Esophagus squamous epithelium (tissue), 5 donors: ENCODE measurements around the gene GUCY1A1. TPM values are rescaled to one million over a fixed set of nuclear protein-coding genes. Genes with fewer than 3 reads are reported as not detected.
A peak's percentile ranks its signal among the peaks of the same experiment; 100 is the strongest.

Experiments
- DNase-seq: peaks from one replicate; lab custom pipeline; 2025; lab: John Stamatoyannopoulos, UW
- H3K27ac ChIP-seq, 4 donors: fragments of 200-600 bp; sonication (generic); one replicate each; pipeline ENCODE4 v1.5.1; 2016 to 2019; ENCODE audit warnings: mild to moderate bottlenecking in 1 of 4
- H3K27me3 ChIP-seq, 4 donors: fragments of 200-600 bp; sonication (generic); 1 replicate in 3 of 4; 2 replicates in 1 of 4; pipeline versions ENCODE4 v1.5.1 to v1.6.0; 2017 to 2021; ENCODE audit warnings: antibody characterized with exemption in 1 of 4
- H3K36me3 ChIP-seq, 3 donors: fragments of 200-600 bp; sonication (generic); one replicate each; pipeline ENCODE4 v1.5.1; 2016 to 2019
- H3K4me1 ChIP-seq, 3 donors: fragments of 200-600 bp; sonication (generic); one replicate each; pipeline ENCODE4 v1.5.1; 2017 to 2019
- H3K4me3 ChIP-seq, 4 donors: fragments of 200-600 bp; sonication (generic); 1 replicate in 3 of 4; 2 replicates in 1 of 4; pipeline ENCODE4 v1.5.1; 2016 to 2019; ENCODE audit warnings: mild to moderate bottlenecking in 2 of 4, moderate library complexity in 1 of 4
- H3K9me3 ChIP-seq, 3 donors: fragments of 200-600 bp; sonication (generic); one replicate each; pipeline ENCODE4 v1.5.1; 2016 to 2019
- POLR2A ChIP-seq, 4 donors: fragments of 450-650 bp; IDR thresholded peaks; one replicate each; pipeline ENCODE4 v1.6.1; 2017; ENCODE audit warnings: antibody characterized with exemption in 4 of 4, mild to moderate bottlenecking in 4 of 4, moderate library complexity in 3 of 4
- whole genome bisulfite sequencing, 2 donors: methylation state at CpG; one replicate each; pipeline ENCODE4 v1.1.5; 2018; 5-methylcytosine and 5-hydroxymethylcytosine counted together
- intact Hi-C: fragments of 100-400 bp; cut with DNase I; formaldehyde crosslinking; loops from one replicate; pipeline ENCODE4 v1.15.0; 2022
- total RNA-seq, 4 donors: library from RNA; depleted of rRNA; stranded (reverse); fragments of >200 nt; gene quantifications; one replicate each; pipeline ENCODE4 v1.1.0, GENCODE V29; 2016
- TF ChIP-seq, protein P1 (sequence below), 6 experiments: fragments of 450-650 bp in 4 of 6; fragments of 200-600 bp in 2 of 6; sonication (generic) in 2 of 6; IDR thresholded peaks; one replicate each; pipeline ENCODE4 v1.5.1; 2016 to 2019; ENCODE audit warnings: antibody characterized with exemption in 6 of 6, mild to moderate bottlenecking in 4 of 6, moderate library complexity in 4 of 6
- donor health status: DM: yes; HTN: yes; CAD: no.

Gene GUCY1A1
- 1 to 10 TPM in 3 of 4 donors, under 1 TPM in 1; 0.45 to 8.6 (median 5.1) TPM for total RNA-seq

DNA sequence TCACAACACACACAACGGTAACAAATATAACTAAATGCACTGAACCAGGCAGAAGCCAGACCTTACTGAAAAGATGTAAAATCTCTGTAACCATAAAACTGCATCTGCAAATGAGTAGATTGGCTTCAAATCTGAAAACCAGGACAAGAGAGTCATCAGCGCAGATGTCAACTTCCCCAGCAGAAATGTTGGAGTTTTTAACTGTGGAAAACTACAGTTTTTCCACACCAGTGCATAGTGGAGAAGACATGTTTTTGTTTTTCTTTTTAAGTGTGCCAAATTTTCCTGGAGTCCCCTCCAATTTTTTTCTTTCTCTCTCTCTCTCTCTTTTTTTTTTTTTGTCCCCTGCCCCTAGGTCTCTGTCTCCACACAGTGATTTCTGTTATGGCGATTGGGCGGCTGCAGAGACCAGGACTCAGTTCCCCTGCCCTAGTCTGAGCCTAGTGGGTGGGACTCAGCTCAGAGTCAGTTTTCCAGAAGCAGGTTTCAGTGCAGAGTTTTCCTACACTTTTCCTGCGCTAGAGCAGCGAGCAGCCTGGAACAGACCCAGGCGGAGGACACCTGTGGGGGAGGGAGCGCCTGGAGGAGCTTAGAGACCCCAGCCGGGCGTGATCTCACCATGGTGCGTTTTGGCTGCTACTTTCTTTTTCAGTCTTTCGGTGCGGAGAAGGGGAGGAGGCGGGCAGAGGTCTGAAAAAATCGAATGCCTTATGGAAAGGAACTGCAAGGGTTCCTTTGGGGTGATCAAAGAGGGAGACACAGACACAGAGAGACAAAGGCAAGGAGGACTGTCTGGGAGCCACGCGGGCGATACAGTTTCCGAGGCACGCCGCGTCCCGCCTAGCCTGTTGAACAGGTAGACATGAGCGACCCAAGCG, at the start of gene GUCY1A1:
TSS of gene GUCY1A1 (plus strand) at position 505 of the 878 bp plus-strand sequence. CDS start 30,020 bp downstream, outside the sequence.
- Histone ChIP-seq H3K9me3 (no peaks in the 10 kb centered on the region), H3K4me1 (peaks cover 0 to 19% (median 3%) of the 10 kb centered on the region in 3 donors), H3K4me3 (peak within 1 kb of the TSS; percentile 44 to 81 (median 56)), H3K36me3 (no peaks in the 10 kb centered on the region), H3K27ac (peak within 1 kb of the TSS; percentile 62 to 90 (median 74)), H3K27me3 (peaks cover 0 to 28% (median 0%) of the 10 kb centered on the region in 4 donors)
- no peak for DNase-seq
- intact Hi-C loops, result no loop called here
- TF ChIP-seq, protein P1, sequence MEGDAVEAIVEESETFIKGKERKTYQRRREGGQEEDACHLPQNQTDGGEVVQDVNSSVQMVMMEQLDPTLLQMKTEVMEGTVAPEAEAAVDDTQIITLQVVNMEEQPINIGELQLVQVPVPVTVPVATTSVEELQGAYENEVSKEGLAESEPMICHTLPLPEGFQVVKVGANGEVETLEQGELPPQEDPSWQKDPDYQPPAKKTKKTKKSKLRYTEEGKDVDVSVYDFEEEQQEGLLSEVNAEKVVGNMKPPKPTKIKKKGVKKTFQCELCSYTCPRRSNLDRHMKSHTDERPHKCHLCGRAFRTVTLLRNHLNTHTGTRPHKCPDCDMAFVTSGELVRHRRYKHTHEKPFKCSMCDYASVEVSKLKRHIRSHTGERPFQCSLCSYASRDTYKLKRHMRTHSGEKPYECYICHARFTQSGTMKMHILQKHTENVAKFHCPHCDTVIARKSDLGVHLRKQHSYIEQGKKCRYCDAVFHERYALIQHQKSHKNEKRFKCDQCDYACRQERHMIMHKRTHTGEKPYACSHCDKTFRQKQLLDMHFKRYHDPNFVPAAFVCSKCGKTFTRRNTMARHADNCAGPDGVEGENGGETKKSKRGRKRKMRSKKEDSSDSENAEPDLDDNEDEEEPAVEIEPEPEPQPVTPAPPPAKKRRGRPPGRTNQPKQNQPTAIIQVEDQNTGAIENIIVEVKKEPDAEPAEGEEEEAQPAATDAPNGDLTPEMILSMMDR (IDR thresholded peaks at IDR 0.05), result no peak
- no peak for TF ChIP-seq POLR2A (IDR thresholded peaks at IDR 0.05)
- 11 to 12% methylated on average over 13 to 17 of the region's 25 CpGs for WGBS, 2 donors

DNA sequence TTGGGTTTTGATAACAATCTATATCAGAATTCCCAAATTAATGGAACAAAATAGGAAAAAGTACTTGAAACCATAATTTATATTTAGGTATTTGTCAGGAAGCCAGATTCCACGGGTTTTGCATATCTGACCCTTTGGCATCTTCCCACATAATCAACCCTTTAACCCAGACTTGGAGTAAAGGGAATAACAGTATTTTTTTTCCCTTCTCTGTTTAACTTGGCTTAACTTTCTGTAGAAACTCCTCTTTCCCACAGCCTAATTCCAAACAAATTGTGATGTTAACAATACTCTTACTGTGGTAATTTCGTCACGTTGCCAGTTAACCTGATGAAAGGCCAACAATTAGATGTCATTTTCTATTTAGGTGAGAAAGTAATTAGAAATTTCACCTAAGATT, 49.4 kb upstream of the GUCY1A1 start:
- no peak for DNase-seq
- no peak overlapping the region for H3K27ac ChIP-seq
- H3K36me3 ChIP-seq, result no peaks in the 10 kb centered on the region
- TF ChIP-seq POLR2A (IDR thresholded peaks at IDR 0.05), result no peak
- TF ChIP-seq, protein P1 (IDR thresholded peaks at IDR 0.05), result no peak
- no peak overlapping the region for H3K4me3 ChIP-seq
- intact Hi-C loops, result no loop called here
- peaks cover 0 to 10% (median 0%) of the 10 kb centered on the region in 3 donors for H3K4me1 ChIP-seq
- WGBS, 2 donors, result 46 to 54% methylated on average over 3 of the region's 3 CpGs
- H3K9me3 ChIP-seq, result no peaks in the 10 kb centered on the region
- H3K27me3 ChIP-seq, result no peaks in the 10 kb centered on the region

GRCh38 chr4:155618183-155618838, 48.3 kb upstream of the GUCY1A1 start:
- no peak for TF ChIP-seq POLR2A (IDR thresholded peaks at IDR 0.05)
- TF ChIP-seq, protein P1 (IDR thresholded peaks at IDR 0.05), result no peak
- no peaks in the 10 kb centered on the region for H3K36me3 ChIP-seq
- peaks cover 0 to 10% (median 0%) of the 10 kb centered on the region in 3 donors for H3K4me1 ChIP-seq
- no peak overlapping the region for H3K4me3 ChIP-seq
- no peaks in the 10 kb centered on the region for H3K27me3 ChIP-seq
- no peak overlapping the region for H3K27ac ChIP-seq
- intact Hi-C loops, result no loop called here
- H3K9me3 ChIP-seq, result no peaks in the 10 kb centered on the region
- 78 to 82% methylated on average over 8 of the region's 8 CpGs for WGBS, 2 donors
- DNase-seq, result no peak

DNA sequence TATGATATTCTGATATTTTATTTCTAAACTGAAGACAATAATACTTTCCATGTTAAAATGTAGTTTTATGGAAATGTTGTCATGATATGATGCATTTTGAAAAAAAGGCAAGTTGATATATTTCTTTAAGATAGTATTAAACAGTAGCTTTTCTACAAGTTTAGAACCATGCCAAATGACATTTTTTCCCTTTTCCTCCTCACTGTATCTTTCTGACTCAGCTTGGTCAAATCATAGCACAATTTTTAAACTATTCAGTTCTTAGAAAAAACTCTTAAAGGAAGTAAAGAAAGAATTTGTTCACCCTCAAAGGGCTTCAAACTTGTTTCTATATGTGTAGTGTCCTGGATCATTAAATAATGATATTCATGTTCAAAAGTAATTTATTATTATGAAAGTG, 46.0 kb upstream of the GUCY1A1 start:
- no peak for DNase-seq
- TF ChIP-seq, protein P1 (IDR thresholded peaks at IDR 0.05), result no peak
- no peak for TF ChIP-seq POLR2A (IDR thresholded peaks at IDR 0.05)
- H3K4me1 ChIP-seq, result no peaks in the 10 kb centered on the region
- H3K4me3 ChIP-seq, result no peak overlapping the region
- intact Hi-C loops, result no loop called here
- H3K36me3 ChIP-seq, result no peaks in the 10 kb centered on the region
- no peaks in the 10 kb centered on the region for H3K9me3 ChIP-seq
- H3K27me3 ChIP-seq, result no peaks in the 10 kb centered on the region
- no peak overlapping the region for H3K27ac ChIP-seq

GRCh38 chr4:155624478-155624877, 42.2 kb upstream of the GUCY1A1 start:
- no peak for DNase-seq
- H3K9me3 ChIP-seq, result no peaks in the 10 kb centered on the region
- intact Hi-C loops, result no loop called here
- H3K36me3 ChIP-seq, result no peaks in the 10 kb centered on the region
- H3K4me3 ChIP-seq, result no peak overlapping the region
- no peaks in the 10 kb centered on the region for H3K27me3 ChIP-seq
- TF ChIP-seq, protein P1 (IDR thresholded peaks at IDR 0.05), result no peak
- TF ChIP-seq POLR2A (IDR thresholded peaks at IDR 0.05), result no peak
- H3K4me1 ChIP-seq, result peaks cover 0 to 4% (median 0%) of the 10 kb centered on the region in 3 donors
- no peak overlapping the region for H3K27ac ChIP-seq
